HTR-8/SVneo (cell line): ENCODE data around the gene SPATA24.
"Not testable (repeated sequence)": the region's sequence is repeated elsewhere in the genome, so short reads cannot be mapped to it uniquely, and the experiment has no call there.

Experiments
- DNase-seq: peaks from one replicate; pipeline ENCODE4 v3.0.0; 2011; ENCODE audit warnings: low spot score, mixed read lengths; ENCODE audit not compliant: insufficient read length
- FAIRE-seq: peaks from 2 replicates; lab custom pipeline; 2011; peaks lifted over from hg19 to GRCh38; lab: Jason Lieb, UNC

Gene SPATA24

GRCh38 chr5:139361835-139362429, 42.0 kb downstream of the SPATA24 start:
- FAIRE-seq (no peak), DNase-seq (no peak)

GRCh38 chr5:139360384-139360783, 43.5 kb downstream of the SPATA24 start:
- DNase-seq (no peak), FAIRE-seq (no peak)

- no peak for FAIRE-seq
- DNase-seq, result no peak
These were observed 45.8 kb downstream of the SPATA24 start for GRCh38 chr5:139358064-139358463.

- not testable (repeated sequence) for DNase-seq, FAIRE-seq
These were observed 48.0 kb downstream of the SPATA24 start for GRCh38 chr5:139355900-139356299.

- no peak for DNase-seq
- no peak for FAIRE-seq
These were observed 49.7 kb downstream of the SPATA24 start for GRCh38 chr5:139354186-139354585.

GRCh38 chr5:139347863-139348262, 56.0 kb downstream of the SPATA24 start:
- not testable (repeated sequence) for DNase-seq, FAIRE-seq
